T47D (cell line): ENCODE measurements around the gene FAM107B.

Experiments used
- DNase-seq, 2 experiments: peaks; one replicate each; pipeline versions ENCODE4 v3.0.0 to v3.0.0-alpha.2; 2011 to 2012; ENCODE audit warnings: low read depth in 1 of 2, low spot score in 1 of 2
- JUND ChIP-seq: IDR thresholded peaks from 2 replicates; pipeline ENCODE4 v1.6.1; 2012; ENCODE audit warnings: low read depth
- in situ Hi-C: cut with HindIII; loops from 2 replicates; pipeline ENCODE4 v1.10.0; 2016; ENCODE audit warnings: low sequenced_read_pairs, low pct_unique_long_range_greater_than_20kb

Gene FAM107B

GRCh38 chr10:14566498-14566897 is 208.2 kb downstream of the FAM107B start:
- DNase-seq: no peak
- no peak for TF ChIP-seq JUND
- in situ Hi-C loops: no loop called here

GRCh38 chr10:14565199-14565598 is 209.5 kb downstream of the FAM107B start:
- DNase-seq: no peak
- in situ Hi-C loops: no loop called here
- no peak for TF ChIP-seq JUND

GRCh38 chr10:14564268-14564744 is 210.4 kb downstream of the FAM107B start:
- TF ChIP-seq JUND: no peak
- in situ Hi-C loops: no loop called here
- no peak for DNase-seq

GRCh38 chr10:14563359-14563940 is 211.2 kb downstream of the FAM107B start:
- no peak for DNase-seq
- no peak for TF ChIP-seq JUND
- in situ Hi-C loops: no loop called here

- in situ Hi-C loops: no loop called here
- TF ChIP-seq JUND: no peak
- no peak for DNase-seq
Measured at GRCh38 chr10:14563076-14563336, 211.7 kb downstream of the FAM107B start.

- no peak for DNase-seq
- in situ Hi-C loops: no loop called here
Measured at GRCh38 chr10:14562218-14563075, 212.2 kb downstream of the FAM107B start.

GRCh38 chr10:14560791-14561765 is 213.6 kb downstream of the FAM107B start:
- no peak for TF ChIP-seq JUND
- in situ Hi-C loops: no loop called here

More at GRCh38 chr10:14562218-14563075, 212.2 kb downstream of the FAM107B start:
- TF ChIP-seq JUND: no peak

GRCh38 chr10:14560274-14560673 is 214.4 kb downstream of the FAM107B start:
- peak in 1 of 2 experiments; percentile 58 for DNase-seq

More at GRCh38 chr10:14560791-14561765, 213.6 kb downstream of the FAM107B start:
- no peak for DNase-seq

GRCh38 chr10:14558025-14558424 is 216.7 kb downstream of the FAM107B start:
- no peak for TF ChIP-seq JUND
- DNase-seq: no peak
- in situ Hi-C loops: no loop called here

More at GRCh38 chr10:14560274-14560673, 214.4 kb downstream of the FAM107B start:
- in situ Hi-C loops: no loop called here
- TF ChIP-seq JUND: no peak

- in situ Hi-C loops: no loop called here
- no peak for DNase-seq
- no peak for TF ChIP-seq JUND
Measured at GRCh38 chr10:14557567-14557966, 217.1 kb downstream of the FAM107B start.

GRCh38 chr10:14556285-14556956 is 218.3 kb downstream of the FAM107B start:
- in situ Hi-C loops: no loop called here
- peak in 1 of 2 experiments; percentile 78 for DNase-seq
- TF ChIP-seq JUND: no peak

GRCh38 chr10:14555807-14556206 is 218.9 kb downstream of the FAM107B start:
- no peak for TF ChIP-seq JUND
- no peak for DNase-seq
- in situ Hi-C loops: no loop called here
